SK-N-MC (cell line): ENCODE results near the gene RALY.

Source experiments
- EZH2 ChIP-seq: fragments of 200-600 bp; sonication (generic); IDR thresholded peaks from one replicate; pipeline ENCODE4 v1.6.1; 2017; ENCODE audit warnings: antibody characterized with exemption
- FOXP2 ChIP-seq: optimal IDR thresholded peaks from 2 replicates; pipeline ENCODE3; 2011; ENCODE audit warnings: mild to moderate bottlenecking, moderate library complexity; ENCODE audit not compliant: insufficient read depth; ENCODE audit errors: extremely low read length, control extremely low read depth
- POLR2AphosphoS5 ChIP-seq: IDR thresholded peaks from 2 replicates; pipeline ENCODE4 v1.6.1; 2012; ENCODE audit warnings: mild to moderate bottlenecking, low read depth, low read length, borderline replicate concordance

DNA sequence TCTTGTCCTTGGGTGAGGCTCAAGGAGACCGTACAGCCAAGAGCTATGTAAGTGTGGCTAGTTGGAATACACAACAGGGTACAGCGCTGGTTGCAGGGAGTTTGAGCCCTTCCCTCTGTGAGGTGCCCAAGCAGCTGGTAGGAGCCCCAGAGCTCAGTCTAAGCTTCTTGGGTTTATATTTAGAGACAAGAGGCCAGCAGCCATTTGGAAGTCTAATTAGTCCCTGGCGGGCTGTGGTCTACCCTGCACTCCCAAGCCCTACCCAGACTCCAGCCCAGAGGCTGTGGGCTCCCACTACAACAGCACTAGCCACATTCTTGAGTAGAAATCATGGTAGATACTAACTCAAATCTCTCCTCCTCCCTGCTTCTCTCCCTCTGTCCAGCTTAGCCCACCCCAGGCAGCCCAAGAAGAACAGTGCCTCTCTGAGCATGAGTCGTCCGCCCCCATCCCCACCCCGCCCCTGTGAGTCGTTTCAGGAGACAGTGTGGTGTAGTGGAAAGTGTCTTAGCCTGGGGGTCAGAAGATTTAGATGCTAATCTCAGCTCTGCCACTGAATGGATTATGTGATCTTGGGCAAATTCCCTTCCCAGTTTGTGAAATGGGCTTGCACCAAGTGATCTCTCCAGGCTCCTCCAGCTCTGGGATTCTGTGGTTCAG, 80.5 kb downstream of the RALY start:
- TF ChIP-seq EZH2, result no peak
- TF ChIP-seq POLR2AphosphoS5, result no peak
- TF ChIP-seq FOXP2, result no peak
